GM12872 (cell line): Measurements from ENCODE around the gene SERPINE1.

ENCODE experiments used
- TF ChIP-seq, protein P1 (sequence below): IDR thresholded peaks from 3 replicates; pipeline ENCODE4 v1.5.1; 2011; ENCODE audit warnings: low read depth, mild to moderate bottlenecking, low read length, moderate library complexity; ENCODE audit not compliant: insufficient read depth

The SERPINE1 gene

DNA sequence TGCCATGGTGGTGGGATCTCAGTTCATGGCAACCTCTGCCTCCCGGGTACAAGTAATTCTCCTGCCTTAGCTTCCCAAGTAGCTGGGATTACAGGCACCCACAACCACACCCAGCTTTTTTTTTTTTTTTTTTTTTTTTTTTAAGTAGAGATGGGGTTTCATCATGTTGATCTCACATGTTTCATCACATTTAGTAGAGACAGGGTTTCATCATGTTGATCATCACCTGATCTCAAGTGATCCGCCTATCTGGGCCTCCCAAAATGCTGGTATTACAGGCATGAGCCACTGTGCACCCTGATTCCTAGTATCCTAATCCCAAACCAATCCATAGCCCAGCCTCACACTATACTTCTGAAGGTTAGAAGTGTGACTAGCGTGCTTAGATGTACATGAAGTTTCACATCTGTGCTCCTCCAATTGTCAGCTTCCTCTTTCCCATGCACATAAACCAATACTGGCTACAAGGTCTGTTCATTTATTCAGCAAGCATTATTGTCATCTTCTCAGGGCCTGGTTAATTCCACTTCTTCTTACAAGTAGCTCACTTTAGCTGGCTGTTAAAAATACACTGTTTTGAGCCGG, 60.0 kb downstream of the SERPINE1 start:
- TF ChIP-seq, protein P1, sequence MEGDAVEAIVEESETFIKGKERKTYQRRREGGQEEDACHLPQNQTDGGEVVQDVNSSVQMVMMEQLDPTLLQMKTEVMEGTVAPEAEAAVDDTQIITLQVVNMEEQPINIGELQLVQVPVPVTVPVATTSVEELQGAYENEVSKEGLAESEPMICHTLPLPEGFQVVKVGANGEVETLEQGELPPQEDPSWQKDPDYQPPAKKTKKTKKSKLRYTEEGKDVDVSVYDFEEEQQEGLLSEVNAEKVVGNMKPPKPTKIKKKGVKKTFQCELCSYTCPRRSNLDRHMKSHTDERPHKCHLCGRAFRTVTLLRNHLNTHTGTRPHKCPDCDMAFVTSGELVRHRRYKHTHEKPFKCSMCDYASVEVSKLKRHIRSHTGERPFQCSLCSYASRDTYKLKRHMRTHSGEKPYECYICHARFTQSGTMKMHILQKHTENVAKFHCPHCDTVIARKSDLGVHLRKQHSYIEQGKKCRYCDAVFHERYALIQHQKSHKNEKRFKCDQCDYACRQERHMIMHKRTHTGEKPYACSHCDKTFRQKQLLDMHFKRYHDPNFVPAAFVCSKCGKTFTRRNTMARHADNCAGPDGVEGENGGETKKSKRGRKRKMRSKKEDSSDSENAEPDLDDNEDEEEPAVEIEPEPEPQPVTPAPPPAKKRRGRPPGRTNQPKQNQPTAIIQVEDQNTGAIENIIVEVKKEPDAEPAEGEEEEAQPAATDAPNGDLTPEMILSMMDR: no peak
